PFSK-1 (cell line): ENCODE measurements around the gene PGLYRP4.

ENCODE experiments used
- POLR2AphosphoS5 ChIP-seq: IDR thresholded peaks from 2 replicates; pipeline ENCODE4 v1.6.1; 2012; ENCODE audit warnings: low read depth, mild to moderate bottlenecking, control low read depth, low read length, moderate library complexity
- REST ChIP-seq, 2 experiments: IDR thresholded peaks; 2 replicates each; pipeline versions ENCODE4 v1.6.1 to v1.8.0; 2011 to 2012; ENCODE audit warnings: low read depth in 2 of 2, low read length in 2 of 2, control low read depth in 1 of 2, inconsistent platforms in 1 of 2, mild to moderate bottlenecking in 1 of 2, moderate library complexity in 1 of 2; ENCODE audit not compliant: insufficient read depth in 1 of 2

DNA sequence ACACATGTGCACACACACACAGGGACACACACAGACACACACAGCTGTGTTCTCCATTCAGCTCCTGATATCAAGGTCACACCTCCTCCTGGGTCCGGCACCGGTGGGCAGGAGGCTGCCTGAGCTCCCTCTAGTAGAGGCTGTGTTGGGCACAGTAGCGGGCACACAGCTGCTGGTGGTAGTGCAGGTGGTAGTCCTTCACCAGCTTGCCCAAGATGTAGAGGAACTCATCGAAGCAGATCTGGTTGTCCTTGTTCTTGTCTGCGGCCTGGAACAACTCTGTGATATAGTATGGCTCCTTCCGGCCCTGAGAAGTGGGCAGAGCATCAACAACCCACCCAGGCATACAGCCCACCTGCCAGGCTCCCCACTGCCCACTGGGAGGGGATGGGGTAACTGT is 47.8 kb upstream of the PGLYRP4 start:
- TF ChIP-seq POLR2AphosphoS5 (no peak), REST (IDR thresholded peaks at IDR 0.05; ENCODE audit: insufficient read depth in 1 of 2, low read depth in 2 of 2, low read length in 2 of 2) (no peak)
